Activated T-helper 1 cell treated with Interleukin-2 at 50 U/mL for 16 hours (primary cell): ENCODE data around the gene CTAGE15.
"Not testable (repeated sequence)": the region's sequence is repeated elsewhere in the genome, so short reads cannot be mapped to it uniquely, and the experiment has no call there.

Source experiments
- DNase-seq: peaks from one replicate; pipeline ENCODE4 v3.0.0-alpha.2; 2020; ENCODE audit warnings: low read depth

CTAGE15 gene

DNA sequence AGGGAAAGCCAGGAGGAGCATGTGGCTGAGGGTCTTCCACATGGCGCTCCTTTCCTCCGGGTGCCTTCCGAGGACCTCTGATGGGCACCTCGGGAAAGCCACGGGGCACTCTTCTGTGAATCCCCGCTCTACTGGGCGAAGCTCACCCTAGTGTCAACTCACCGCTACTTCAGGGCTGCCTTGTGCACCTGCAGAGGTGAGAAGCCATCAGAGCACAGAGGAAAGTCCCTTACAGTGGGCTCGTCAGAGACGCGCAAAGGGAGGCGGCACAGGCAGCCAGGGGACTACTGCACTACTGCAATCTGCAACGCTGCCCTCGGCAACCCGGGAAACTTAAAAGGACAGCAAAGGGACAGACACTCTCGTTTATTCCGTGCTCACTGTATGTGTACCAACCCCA lies 50.5 kb downstream of the CTAGE15 start:
- DNase-seq: not testable (repeated sequence)
